ENCODE data around the gene PRKCG.
"Not testable (repeated sequence)": the region's sequence is repeated elsewhere in the genome, so short reads cannot be mapped to it uniquely, and the experiment has no call there.

The PRKCG gene

GRCh38 chr19:53944416-53944815 is 62.4 kb downstream of the PRKCG start:
- DNase-seq (ENCODE audit: low read depth in 2 of 2), result no peak

- DNase-seq (ENCODE audit: low read depth in 2 of 2), result no peak
Observed at GRCh38 chr19:53944933-53945332, 62.9 kb downstream of the PRKCG start.

- no peak for DNase-seq (ENCODE audit: low read depth in 2 of 2)
Observed at GRCh38 chr19:53945441-53945840, 63.4 kb downstream of the PRKCG start.

GRCh38 chr19:53945998-53946397 is 64.0 kb downstream of the PRKCG start:
- DNase-seq (ENCODE audit: low read depth in 2 of 2), result no peak

- DNase-seq (ENCODE audit: low read depth in 2 of 2), result no peak
Observed at GRCh38 chr19:53947624-53948023, 65.6 kb downstream of the PRKCG start.

GRCh38 chr19:53948611-53949010 is 66.6 kb downstream of the PRKCG start:
- DNase-seq (ENCODE audit: low read depth in 2 of 2), result not testable (repeated sequence)

GRCh38 chr19:53951436-53951835 is 69.4 kb downstream of the PRKCG start:
- DNase-seq (ENCODE audit: low read depth in 2 of 2), result no peak

GRCh38 chr19:53951947-53952346 is 70.0 kb downstream of the PRKCG start:
- no peak for DNase-seq (ENCODE audit: low read depth in 2 of 2)

GRCh38 chr19:53953383-53953782 is 71.4 kb downstream of the PRKCG start:
- no peak for DNase-seq (ENCODE audit: low read depth in 2 of 2)
